GM10266 (cell line): ENCODE results near the gene HERPUD2.

Experiments used
- DNase-seq: peaks from one replicate; pipeline ENCODE4 v3.0.0; 2012; ENCODE audit errors: extremely low spot score
- TF ChIP-seq, protein P1 (sequence below): IDR thresholded peaks from 2 replicates; pipeline ENCODE4 v1.5.1; 2012; ENCODE audit warnings: mild to moderate bottlenecking, low read depth; ENCODE audit not compliant: control insufficient read depth, insufficient read depth; ENCODE audit errors: missing control alignments

The HERPUD2 gene

DNA sequence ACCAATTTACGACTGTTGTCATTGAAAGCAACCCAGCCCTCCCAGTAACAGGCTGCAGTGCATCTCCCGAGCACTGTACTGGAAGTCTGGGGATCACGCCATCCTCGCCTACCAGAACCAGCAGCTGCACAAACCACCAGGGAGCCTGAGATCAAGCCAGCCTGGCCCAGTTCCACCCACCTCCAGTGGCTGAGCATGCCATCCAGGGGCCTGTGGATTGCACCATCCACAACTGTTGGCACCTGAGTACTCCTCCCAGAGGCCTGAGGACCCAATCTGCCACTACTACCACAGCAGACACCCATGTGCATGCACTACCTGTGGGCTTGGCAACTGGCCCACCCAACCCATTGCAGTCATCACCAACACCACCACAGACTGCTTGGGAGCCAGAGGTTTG is 44.2 kb downstream of the HERPUD2 start:
- DNase-seq = no peak
- TF ChIP-seq, protein P1, sequence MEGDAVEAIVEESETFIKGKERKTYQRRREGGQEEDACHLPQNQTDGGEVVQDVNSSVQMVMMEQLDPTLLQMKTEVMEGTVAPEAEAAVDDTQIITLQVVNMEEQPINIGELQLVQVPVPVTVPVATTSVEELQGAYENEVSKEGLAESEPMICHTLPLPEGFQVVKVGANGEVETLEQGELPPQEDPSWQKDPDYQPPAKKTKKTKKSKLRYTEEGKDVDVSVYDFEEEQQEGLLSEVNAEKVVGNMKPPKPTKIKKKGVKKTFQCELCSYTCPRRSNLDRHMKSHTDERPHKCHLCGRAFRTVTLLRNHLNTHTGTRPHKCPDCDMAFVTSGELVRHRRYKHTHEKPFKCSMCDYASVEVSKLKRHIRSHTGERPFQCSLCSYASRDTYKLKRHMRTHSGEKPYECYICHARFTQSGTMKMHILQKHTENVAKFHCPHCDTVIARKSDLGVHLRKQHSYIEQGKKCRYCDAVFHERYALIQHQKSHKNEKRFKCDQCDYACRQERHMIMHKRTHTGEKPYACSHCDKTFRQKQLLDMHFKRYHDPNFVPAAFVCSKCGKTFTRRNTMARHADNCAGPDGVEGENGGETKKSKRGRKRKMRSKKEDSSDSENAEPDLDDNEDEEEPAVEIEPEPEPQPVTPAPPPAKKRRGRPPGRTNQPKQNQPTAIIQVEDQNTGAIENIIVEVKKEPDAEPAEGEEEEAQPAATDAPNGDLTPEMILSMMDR = no peak

DNA sequence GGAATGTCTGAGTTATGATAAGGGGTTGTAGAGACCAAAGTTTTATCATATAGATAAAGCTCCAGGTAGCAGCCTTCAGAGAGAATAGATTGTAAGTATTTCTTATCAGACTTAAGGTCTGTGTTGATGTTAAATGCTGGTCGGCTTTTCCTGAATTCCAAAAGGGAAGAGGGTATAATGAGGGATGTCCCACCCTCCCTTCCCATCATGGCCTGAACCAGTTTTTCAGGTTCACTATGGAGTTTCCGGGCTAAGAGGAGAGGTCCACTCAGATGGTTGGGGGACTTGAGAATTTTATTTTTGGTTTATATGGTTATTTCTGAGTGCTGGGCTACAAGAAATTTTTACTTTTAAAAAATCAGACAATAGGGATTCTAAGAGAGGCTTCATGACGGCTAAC is 45.2 kb downstream of the HERPUD2 start:
- DNase-seq = no peak
- TF ChIP-seq, protein P1 = no peak

DNA sequence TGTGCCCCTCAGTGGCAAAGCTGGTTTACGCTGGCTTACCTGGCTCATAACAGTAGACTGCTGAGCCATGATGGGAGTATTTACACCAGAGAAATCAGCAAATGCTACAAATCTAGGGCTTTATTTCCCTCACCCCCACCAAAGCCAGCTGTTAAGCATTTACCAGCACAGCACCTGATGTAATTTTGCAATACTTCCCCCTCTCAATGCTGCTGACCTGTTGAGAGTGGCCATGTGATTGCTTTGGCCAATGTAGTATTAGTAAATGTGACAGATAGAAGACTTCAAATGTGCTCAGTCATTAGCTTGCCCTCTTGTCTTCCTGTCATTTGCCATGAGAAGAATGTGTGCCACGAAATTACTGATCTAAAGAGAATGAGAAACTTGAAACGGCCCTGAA is 46.6 kb downstream of the HERPUD2 start:
- TF ChIP-seq, protein P1 = no peak
- no peak for DNase-seq

DNA sequence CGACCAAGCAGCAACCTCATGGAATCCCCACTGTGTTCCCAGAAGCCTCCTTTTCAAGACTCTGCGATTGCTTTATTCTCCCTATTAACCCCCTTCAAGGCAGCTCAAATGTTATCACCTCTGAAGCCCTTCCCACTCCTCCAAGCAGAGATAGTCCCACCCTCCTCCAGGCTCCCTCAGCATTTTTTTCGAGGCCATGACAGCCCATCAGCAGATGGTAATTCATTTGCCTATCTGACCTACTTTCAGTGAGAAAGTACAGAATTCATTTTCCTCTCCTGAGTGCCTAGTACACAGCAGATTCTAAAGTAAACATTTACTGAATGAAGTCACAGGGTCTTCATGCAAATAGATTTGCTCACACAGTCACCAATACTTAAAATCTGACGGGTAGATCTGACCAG is 47.8 kb downstream of the HERPUD2 start:
- peak; percentile 14 for DNase-seq
- TF ChIP-seq, protein P1 = no peak

DNA sequence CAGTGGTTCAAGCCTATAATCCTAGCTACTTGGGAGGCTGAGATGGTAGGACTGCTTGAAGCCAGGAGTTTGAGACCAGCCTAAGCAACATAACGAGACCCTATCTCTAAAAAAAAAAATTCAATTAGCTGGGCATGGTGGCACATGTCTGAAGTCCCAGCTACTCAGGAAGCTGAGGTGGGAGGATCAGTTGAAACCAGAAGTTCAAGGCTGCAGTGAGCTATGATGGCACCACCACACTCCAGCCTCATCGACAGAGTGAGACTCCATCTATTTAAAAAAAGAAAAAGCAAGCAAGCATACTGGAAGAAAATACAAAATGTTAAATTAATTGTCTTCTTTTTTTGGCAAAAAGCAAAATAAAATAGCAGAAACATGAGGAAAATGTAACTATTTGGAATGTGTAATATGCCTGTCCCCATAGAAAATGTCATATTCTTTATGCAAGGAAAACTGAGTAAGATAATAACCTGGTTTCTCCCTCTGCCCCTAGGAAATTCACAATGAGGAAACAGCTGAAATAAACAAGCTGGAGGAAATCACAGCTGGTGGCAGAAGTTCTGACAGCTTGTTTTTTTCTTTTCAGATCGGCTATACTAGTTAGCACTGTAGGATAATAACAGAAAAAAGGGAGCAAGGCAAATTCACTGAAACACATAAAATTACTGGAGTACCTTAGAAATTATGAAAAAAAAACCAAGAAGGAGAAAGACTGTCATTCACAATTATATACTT is 48.5 kb downstream of the HERPUD2 start:
- TF ChIP-seq, protein P1 = no peak
- DNase-seq = no peak

DNA sequence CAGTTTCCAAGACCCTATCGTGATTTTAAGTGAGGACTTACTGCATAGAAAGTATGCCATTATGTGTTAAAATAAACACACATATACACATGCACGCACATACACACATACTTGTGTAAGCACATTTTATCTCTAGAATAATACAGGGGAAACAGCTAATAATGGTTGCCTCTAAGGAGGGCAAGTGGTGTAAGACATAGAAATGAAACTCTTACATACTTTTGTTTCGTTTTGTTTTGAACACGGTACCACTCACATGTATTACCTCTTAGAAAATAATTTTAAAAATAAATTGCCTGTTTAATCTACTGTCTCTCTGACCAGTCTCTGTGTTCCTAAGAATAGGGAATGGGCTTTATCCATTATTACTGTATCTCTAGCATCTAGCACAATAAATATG is 49.2 kb downstream of the HERPUD2 start:
- TF ChIP-seq, protein P1 = no peak
- peak; percentile 11 for DNase-seq
